ENCODE data around the gene FN1. TPM values are rescaled to one million over a fixed set of nuclear protein-coding genes. Genes with fewer than 3 reads are reported as not detected.

Gene FN1
- total and polyA plus RNA-seq, 3 donors from 2014 or later, result 36.8 to 245 (median 66.3) TPM

- H3K4me3 ChIP-seq, result no peak overlapping the region
- intact Hi-C loops (cut with DNase I; ENCODE audit: low total_unique reads), result no loop called here
- no peak overlapping the region for H3K27ac ChIP-seq
- H3K4me1 ChIP-seq, result no peaks in the 10 kb centered on the region
- no peak for DNase-seq
- no peaks in the 10 kb centered on the region for H3K27me3 ChIP-seq
- TF ChIP-seq, protein P1, sequence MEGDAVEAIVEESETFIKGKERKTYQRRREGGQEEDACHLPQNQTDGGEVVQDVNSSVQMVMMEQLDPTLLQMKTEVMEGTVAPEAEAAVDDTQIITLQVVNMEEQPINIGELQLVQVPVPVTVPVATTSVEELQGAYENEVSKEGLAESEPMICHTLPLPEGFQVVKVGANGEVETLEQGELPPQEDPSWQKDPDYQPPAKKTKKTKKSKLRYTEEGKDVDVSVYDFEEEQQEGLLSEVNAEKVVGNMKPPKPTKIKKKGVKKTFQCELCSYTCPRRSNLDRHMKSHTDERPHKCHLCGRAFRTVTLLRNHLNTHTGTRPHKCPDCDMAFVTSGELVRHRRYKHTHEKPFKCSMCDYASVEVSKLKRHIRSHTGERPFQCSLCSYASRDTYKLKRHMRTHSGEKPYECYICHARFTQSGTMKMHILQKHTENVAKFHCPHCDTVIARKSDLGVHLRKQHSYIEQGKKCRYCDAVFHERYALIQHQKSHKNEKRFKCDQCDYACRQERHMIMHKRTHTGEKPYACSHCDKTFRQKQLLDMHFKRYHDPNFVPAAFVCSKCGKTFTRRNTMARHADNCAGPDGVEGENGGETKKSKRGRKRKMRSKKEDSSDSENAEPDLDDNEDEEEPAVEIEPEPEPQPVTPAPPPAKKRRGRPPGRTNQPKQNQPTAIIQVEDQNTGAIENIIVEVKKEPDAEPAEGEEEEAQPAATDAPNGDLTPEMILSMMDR (IDR thresholded peaks at IDR 0.05), result no peak
- H3K9me3 ChIP-seq, result no peaks in the 10 kb centered on the region
- 92 to 94% methylated on average over 12 of the region's 12 CpGs for WGBS, 2 donors
- H3K36me3 ChIP-seq (ENCODE audit: low read depth, missing control alignments), result no peaks in the 10 kb centered on the region
Observed at GRCh38 chr2:215392687-215393270, 43.1 kb downstream of the FN1 start.

DNA sequence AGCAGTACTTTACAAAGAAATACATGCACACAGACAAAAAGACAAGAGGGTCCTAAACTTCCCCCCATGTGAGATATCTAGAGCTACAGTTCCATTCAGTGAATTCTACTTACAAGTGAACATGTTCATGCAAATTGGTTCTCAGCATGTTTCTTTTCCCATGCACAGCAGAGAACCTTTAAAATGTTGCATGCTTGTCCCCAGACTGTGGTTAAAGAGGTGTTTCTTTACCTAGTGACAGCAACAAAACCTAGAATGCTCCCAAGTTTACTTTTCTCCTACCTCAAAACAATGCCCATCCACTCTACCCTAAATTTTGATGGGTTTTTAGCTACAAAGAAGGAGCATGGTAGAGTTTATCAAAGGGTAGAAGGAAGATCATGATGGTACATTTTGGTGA, 43.7 kb downstream of the FN1 start:
- no peak for DNase-seq
- H3K27me3 ChIP-seq, result no peaks in the 10 kb centered on the region
- intact Hi-C loops (cut with DNase I; ENCODE audit: low total_unique reads), result no loop called here
- TF ChIP-seq, protein P1 (IDR thresholded peaks at IDR 0.05), result no peak
- TF ChIP-seq POLR2A (IDR thresholded peaks at IDR 0.05), result no peak
- no peaks in the 10 kb centered on the region for H3K36me3 ChIP-seq (ENCODE audit: low read depth, missing control alignments)
- no peaks in the 10 kb centered on the region for H3K4me1 ChIP-seq
- no peak overlapping the region for H3K4me3 ChIP-seq
- no peak overlapping the region for H3K27ac ChIP-seq
- H3K9me3 ChIP-seq, result no peaks in the 10 kb centered on the region

DNA sequence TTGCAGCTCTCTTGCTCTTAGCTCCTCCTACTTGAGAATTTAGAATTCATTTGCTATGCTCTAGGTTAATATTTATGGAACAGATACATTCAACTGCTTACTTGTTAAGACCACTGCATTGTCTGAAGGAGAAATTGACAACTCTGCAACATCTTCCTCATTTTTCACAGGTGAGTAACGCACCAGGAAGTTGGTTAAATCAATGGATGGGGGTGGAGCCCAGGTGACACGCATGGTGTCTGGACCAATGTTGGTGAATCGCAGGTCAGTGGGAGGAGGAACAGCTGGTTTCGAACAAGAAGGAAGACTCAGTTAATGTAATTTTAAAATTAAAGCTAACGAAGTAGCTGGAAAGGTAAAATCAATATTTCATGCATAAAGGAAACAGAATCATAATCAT, 44.3 kb downstream of the FN1 start:
- no peaks in the 10 kb centered on the region for H3K27me3 ChIP-seq
- no peak overlapping the region for H3K4me3 ChIP-seq
- H3K9me3 ChIP-seq, result no peaks in the 10 kb centered on the region
- no peaks in the 10 kb centered on the region for H3K4me1 ChIP-seq
- no peak for DNase-seq
- H3K27ac ChIP-seq, result no peak overlapping the region
- 91% methylated on average over 5 of the region's 5 CpGs for WGBS, 2 donors
- H3K36me3 ChIP-seq (ENCODE audit: low read depth, missing control alignments), result no peaks in the 10 kb centered on the region
- intact Hi-C loops (cut with DNase I; ENCODE audit: low total_unique reads), result no loop called here
- no peak for TF ChIP-seq POLR2A (IDR thresholded peaks at IDR 0.05)
- TF ChIP-seq, protein P1 (IDR thresholded peaks at IDR 0.05), result no peak

- TF ChIP-seq POLR2A (IDR thresholded peaks at IDR 0.05), result no peak
- TF ChIP-seq, protein P1 (IDR thresholded peaks at IDR 0.05), result no peak
- H3K36me3 ChIP-seq (ENCODE audit: low read depth, missing control alignments), result no peaks in the 10 kb centered on the region
- 91 to 93% methylated on average over 2 of the region's 2 CpGs for WGBS, 2 donors
Observed at GRCh38 chr2:215390550-215390913, 45.3 kb downstream of the FN1 start.

DNA sequence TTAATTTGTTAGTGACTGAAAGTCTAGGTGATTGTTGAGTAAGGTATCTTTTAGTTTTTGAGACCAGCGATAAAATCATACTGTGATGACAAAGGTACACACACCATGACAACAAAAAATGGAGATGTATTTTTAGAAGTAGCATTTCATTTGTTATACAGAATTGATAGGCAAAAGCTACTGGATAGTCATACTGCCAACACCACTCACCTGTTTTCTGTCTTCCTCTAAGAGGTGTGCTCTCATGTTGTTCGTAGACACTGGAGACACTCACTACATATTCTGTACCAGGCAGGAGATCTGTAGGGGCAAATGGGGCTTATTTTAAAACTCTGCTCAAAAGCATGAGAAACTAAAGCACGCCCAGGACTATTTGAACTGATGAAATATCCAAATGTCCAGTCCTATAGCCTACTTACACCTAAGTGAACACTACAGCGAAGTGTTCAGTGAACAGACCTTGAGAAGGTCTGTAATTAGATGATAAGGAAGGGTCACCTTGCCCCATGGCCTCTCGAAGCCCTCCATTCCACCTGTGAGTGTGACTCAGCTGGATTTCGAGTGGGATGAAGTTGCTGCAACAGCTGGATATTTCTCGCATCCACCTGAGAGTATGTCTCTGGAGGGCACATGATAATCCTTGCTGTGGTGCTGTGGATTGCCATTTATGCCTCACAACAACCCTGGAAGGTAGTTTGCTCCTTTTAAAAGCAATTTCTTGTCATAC, 47.7 kb downstream of the FN1 start:
- no peaks in the 10 kb centered on the region for H3K9me3 ChIP-seq
- intact Hi-C loops (cut with DNase I; ENCODE audit: low total_unique reads), result no loop called here
- H3K4me1 ChIP-seq, result no peaks in the 10 kb centered on the region
- TF ChIP-seq, protein P1 (IDR thresholded peaks at IDR 0.05), result no peak
- TF ChIP-seq POLR2A (IDR thresholded peaks at IDR 0.05), result no peak
- no peak for DNase-seq
- no peaks in the 10 kb centered on the region for H3K36me3 ChIP-seq (ENCODE audit: low read depth, missing control alignments)
- H3K27me3 ChIP-seq, result no peaks in the 10 kb centered on the region
- no peak overlapping the region for H3K27ac ChIP-seq
- no peak overlapping the region for H3K4me3 ChIP-seq
- 92 to 94% methylated on average over 7 of the region's 7 CpGs for WGBS, 2 donors

More at GRCh38 chr2:215390550-215390913, 45.3 kb downstream of the FN1 start:
- no peaks in the 10 kb centered on the region for H3K4me1 ChIP-seq
- no peak for DNase-seq
- H3K9me3 ChIP-seq, result no peaks in the 10 kb centered on the region
- no peak overlapping the region for H3K27ac ChIP-seq
- no peaks in the 10 kb centered on the region for H3K27me3 ChIP-seq
- H3K4me3 ChIP-seq, result no peak overlapping the region
- intact Hi-C loops (cut with DNase I; ENCODE audit: low total_unique reads), result no loop called here

All from testis (tissue), 3 donors.